Fibroblast of villous mesenchyme (primary cell): Measurements from ENCODE around the gene CENPM. TPM values are rescaled to one million over a fixed set of nuclear protein-coding genes. Genes with fewer than 3 reads are reported as not detected.

Experiments
- DNase-seq: peaks from one replicate; pipeline ENCODE4 v3.0.0-alpha.2; 2010; ENCODE audit warnings: low read depth
- H3K4me3 ChIP-seq: 2 replicates; pipeline ENCODE4 v1.5.1; 2011; ENCODE audit warnings: low read depth, mild to moderate bottlenecking, low read length
- total RNA-seq: library from RNA; depleted of rRNA; stranded (reverse); fragments of >200 nt; gene quantifications from 2 replicates; pipeline ENCODE4 v1.2.3, GENCODE V29; 2012
- TF ChIP-seq, protein P1 (sequence below): IDR thresholded peaks from 2 replicates; pipeline ENCODE4 v1.5.1; 2012; ENCODE audit warnings: low read depth, mild to moderate bottlenecking, low read length; ENCODE audit not compliant: insufficient read depth

Gene CENPM
- total RNA-seq, 1 donor: 14.2 TPM

- DNase-seq: no peak
- H3K4me3 ChIP-seq: no peak overlapping the region
- TF ChIP-seq, protein P1, sequence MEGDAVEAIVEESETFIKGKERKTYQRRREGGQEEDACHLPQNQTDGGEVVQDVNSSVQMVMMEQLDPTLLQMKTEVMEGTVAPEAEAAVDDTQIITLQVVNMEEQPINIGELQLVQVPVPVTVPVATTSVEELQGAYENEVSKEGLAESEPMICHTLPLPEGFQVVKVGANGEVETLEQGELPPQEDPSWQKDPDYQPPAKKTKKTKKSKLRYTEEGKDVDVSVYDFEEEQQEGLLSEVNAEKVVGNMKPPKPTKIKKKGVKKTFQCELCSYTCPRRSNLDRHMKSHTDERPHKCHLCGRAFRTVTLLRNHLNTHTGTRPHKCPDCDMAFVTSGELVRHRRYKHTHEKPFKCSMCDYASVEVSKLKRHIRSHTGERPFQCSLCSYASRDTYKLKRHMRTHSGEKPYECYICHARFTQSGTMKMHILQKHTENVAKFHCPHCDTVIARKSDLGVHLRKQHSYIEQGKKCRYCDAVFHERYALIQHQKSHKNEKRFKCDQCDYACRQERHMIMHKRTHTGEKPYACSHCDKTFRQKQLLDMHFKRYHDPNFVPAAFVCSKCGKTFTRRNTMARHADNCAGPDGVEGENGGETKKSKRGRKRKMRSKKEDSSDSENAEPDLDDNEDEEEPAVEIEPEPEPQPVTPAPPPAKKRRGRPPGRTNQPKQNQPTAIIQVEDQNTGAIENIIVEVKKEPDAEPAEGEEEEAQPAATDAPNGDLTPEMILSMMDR: no peak
These were observed 33.0 kb downstream of the CENPM start for GRCh38 chr22:41913842-41914534.

- no peak for DNase-seq
- H3K4me3 ChIP-seq: no peak overlapping the region
- TF ChIP-seq, protein P1: no peak
These were observed 33.8 kb downstream of the CENPM start for GRCh38 chr22:41913040-41913719.

DNA sequence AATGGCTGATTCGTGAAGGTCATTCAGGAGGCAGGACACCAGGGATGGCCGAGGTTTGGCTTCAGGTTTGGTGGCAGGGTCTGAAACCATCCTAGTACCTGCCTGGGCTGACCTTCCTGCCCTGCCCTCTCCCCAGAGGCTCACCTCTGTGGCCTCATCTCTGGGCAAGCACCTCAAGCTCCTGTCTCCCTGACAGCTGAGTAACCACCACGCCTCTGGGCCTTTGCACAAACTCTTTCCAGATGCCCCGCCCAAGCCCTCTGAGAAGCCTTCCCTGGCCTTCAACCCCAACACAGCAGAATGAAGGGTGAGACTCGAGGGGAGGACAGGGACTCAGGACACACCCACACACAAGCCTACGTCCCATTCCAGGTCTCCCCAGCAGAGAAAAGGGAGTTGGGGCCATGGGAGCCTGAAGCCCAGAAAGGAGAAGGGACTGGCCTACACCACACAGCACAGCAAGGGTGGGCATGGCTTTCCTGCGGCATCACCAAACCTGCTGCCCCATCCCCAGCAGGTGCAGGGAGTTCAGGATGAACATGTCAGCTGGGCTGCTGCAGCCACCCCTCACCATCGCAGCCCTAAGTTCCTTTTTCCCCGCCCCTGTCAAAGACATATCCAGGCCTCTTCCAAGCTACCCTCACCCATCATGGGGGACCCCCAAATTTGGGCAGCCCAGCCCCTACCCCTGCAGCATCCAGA is 34.5 kb downstream of the CENPM start:
- TF ChIP-seq, protein P1: no peak
- no peak for DNase-seq
- no peak overlapping the region for H3K4me3 ChIP-seq

GRCh38 chr22:41911001-41911611 is 35.8 kb downstream of the CENPM start:
- no peak for DNase-seq
- TF ChIP-seq, protein P1: no peak
- H3K4me3 ChIP-seq: no peak overlapping the region

DNA sequence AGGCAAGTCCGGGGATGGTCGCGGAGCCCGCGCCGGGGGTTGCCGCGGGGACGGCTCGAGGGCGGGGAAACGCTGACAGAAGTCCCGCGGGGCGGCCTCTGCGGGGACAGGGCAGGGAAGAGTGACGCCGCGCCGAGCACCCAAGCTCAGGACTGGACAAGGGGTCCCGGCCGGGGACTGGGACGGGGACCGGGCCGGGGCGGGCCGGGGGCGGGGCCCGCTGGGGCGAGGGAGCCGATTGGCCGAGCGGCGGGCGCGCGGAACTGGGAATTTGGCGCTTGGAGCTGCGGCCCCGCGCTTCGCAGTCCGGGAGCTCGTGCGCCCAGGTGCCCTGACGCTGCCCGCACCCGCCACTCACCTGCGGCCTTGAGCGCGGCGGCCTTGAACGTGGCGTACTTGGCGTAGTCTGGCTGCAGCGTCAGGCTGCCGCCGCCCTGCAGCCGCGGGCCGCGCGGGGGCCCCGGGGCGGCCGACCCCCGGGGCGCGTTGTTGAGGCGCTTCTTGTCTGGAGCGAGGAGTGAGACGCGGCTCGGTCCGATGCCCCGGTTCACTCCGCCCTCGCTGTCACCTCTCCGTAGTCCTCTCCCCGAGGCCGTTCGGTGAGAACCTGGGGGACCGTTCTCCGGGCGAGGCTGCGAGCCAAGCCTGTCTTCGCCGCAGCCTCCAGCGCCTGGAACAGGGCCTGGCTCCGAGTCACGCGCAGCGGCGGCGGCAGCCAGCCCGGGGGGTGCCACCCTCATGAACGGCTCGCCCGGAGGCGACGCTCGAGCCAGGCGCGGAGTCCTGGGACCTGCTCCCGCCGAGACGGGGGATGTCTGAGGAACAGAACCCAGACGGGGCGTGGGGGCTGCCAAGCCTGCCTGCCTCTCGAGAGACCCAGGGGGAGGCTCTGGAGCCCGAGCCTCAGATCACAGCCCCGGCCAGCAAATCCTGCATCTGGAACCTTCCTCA is 36.6 kb downstream of the CENPM start:
- DNase-seq: peak; percentile 24
- peak overlapping the region; percentile 18 for H3K4me3 ChIP-seq
- TF ChIP-seq, protein P1: no peak
